Neural progenitor cell (in vitro differentiated cells): ENCODE results near the gene HIGD1A. TPM values are rescaled to one million over a fixed set of nuclear protein-coding genes. Genes with fewer than 3 reads are reported as not detected.
A peak's percentile ranks its signal among the peaks of the same experiment; 100 is the strongest.

ENCODE experiments used
- DNase-seq: peaks from one replicate; pipeline ENCODE4 v3.0.0-alpha.2; 2016; ENCODE audit warnings: low spot score
- H2AFZ ChIP-seq: fragments of 200-600 bp; sonication (generic); replicated peaks from 2 replicates; pipeline ENCODE4 v1.6.1; 2016; ENCODE audit warnings: antibody characterized with exemption
- H3F3A ChIP-seq: fragments of 200-600 bp; sonication (generic); 2 replicates; pipeline ENCODE4 v1.6.1; 2016; ENCODE audit warnings: antibody characterized with exemption, low read depth
- H3K27ac ChIP-seq: fragments of 200-600 bp; sonication (generic); 2 replicates; pipeline ENCODE4 v1.5.1; 2016; ENCODE audit warnings: mild to moderate bottlenecking
- H3K27me3 ChIP-seq: fragments of 200-600 bp; sonication (generic); 2 replicates; pipeline ENCODE4 v1.6.1; 2016; ENCODE audit warnings: mild to moderate bottlenecking, moderate library complexity
- H3K36me3 ChIP-seq: fragments of 200-600 bp; sonication (generic); 2 replicates; pipeline ENCODE4 v1.5.1; 2016
- H3K4me1 ChIP-seq: fragments of 200-600 bp; sonication (generic); 2 replicates; pipeline ENCODE4 v1.6.1; 2016; ENCODE audit warnings: mixed run types
- H3K4me2 ChIP-seq: fragments of 200-600 bp; sonication (generic); 2 replicates; pipeline ENCODE4 v1.6.1; 2016
- H3K4me3 ChIP-seq: fragments of 200-600 bp; sonication (generic); 2 replicates; pipeline ENCODE4 v1.5.1; 2016
- H3K79me2 ChIP-seq: fragments of 200-600 bp; sonication (generic); 2 replicates; pipeline ENCODE4 v1.6.1; 2016; ENCODE audit warnings: low read depth
- H3K9ac ChIP-seq: fragments of 200-600 bp; sonication (generic); 2 replicates; pipeline ENCODE4 v1.6.1; 2016
- H3K9me3 ChIP-seq: fragments of 200-600 bp; sonication (generic); 2 replicates; pipeline ENCODE4 v1.5.1; 2016; ENCODE audit warnings: low read depth
- H4K20me1 ChIP-seq: fragments of 200-600 bp; sonication (generic); 2 replicates; pipeline ENCODE4 v1.6.1; 2016; ENCODE audit warnings: low read depth
- H3K27ac Mint-ChIP-seq: 3 replicates; pipeline ENCODE4 v1.8.0; 2021; ENCODE audit warnings: mixed read lengths
- H3K27me3 Mint-ChIP-seq: 2 replicates; pipeline ENCODE4 v1.8.0; 2022; ENCODE audit warnings: low read depth, mild to moderate bottlenecking, inconsistent platforms, moderate library complexity, mixed read lengths; ENCODE audit not compliant: insufficient read depth
- H3K36me3 Mint-ChIP-seq: 3 replicates; pipeline ENCODE4 v1.8.0; 2021; ENCODE audit warnings: mixed read lengths
- H3K4me1 Mint-ChIP-seq: 3 replicates; pipeline ENCODE4 v1.8.0; 2021; ENCODE audit warnings: mixed read lengths
- H3K4me3 Mint-ChIP-seq: 3 replicates; pipeline ENCODE4 v1.8.0; 2021; ENCODE audit warnings: mild to moderate bottlenecking, moderate library complexity, mixed read lengths
- H3K9me3 Mint-ChIP-seq: 3 replicates; pipeline ENCODE4 v1.8.0; 2020; ENCODE audit warnings: mixed read lengths
- EZH2 ChIP-seq: fragments of 200-600 bp; sonication (generic); IDR thresholded peaks from 2 replicates; pipeline ENCODE4 v1.6.1; 2017; ENCODE audit warnings: antibody characterized with exemption, mild to moderate bottlenecking, moderate library complexity
- EZH2phosphoT487 ChIP-seq: fragments of 200-600 bp; sonication (generic); IDR thresholded peaks from 2 replicates; pipeline ENCODE4 v1.6.1; 2017; ENCODE audit warnings: antibody characterized with exemption
- total RNA-seq: library from RNA; depleted of rRNA; stranded (reverse); fragments of >200 nt; gene quantifications from 2 replicates; pipeline ENCODE4 v1.2.3, GENCODE V29; 2015; ENCODE audit warnings: low replicate concordance
- TF ChIP-seq, protein P1 (sequence below): fragments of 200-600 bp; sonication (generic); IDR thresholded peaks from 2 replicates; pipeline ENCODE4 v1.5.1; 2017; ENCODE audit warnings: antibody characterized with exemption, mild to moderate bottlenecking

HIGD1A gene
- total RNA-seq, 1 donor from 2014 or later = 181 TPM

- Mint-ChIP-seq H3K27me3 (peaks cover 3% of the 10 kb centered on the region), H3K4me1 (peaks cover 9% of the 10 kb centered on the region), H3K27ac (peak overlapping the region; percentile 58), H3K36me3 (no peaks in the 10 kb centered on the region), H3K4me3 (no peak overlapping the region), H3K9me3 (no peaks in the 10 kb centered on the region)
- H3F3A ChIP-seq = no peaks in the 10 kb centered on the region
- TF ChIP-seq, protein P1, sequence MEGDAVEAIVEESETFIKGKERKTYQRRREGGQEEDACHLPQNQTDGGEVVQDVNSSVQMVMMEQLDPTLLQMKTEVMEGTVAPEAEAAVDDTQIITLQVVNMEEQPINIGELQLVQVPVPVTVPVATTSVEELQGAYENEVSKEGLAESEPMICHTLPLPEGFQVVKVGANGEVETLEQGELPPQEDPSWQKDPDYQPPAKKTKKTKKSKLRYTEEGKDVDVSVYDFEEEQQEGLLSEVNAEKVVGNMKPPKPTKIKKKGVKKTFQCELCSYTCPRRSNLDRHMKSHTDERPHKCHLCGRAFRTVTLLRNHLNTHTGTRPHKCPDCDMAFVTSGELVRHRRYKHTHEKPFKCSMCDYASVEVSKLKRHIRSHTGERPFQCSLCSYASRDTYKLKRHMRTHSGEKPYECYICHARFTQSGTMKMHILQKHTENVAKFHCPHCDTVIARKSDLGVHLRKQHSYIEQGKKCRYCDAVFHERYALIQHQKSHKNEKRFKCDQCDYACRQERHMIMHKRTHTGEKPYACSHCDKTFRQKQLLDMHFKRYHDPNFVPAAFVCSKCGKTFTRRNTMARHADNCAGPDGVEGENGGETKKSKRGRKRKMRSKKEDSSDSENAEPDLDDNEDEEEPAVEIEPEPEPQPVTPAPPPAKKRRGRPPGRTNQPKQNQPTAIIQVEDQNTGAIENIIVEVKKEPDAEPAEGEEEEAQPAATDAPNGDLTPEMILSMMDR = no peak
- TF ChIP-seq EZH2phosphoT487 (no peak), EZH2 (no peak)
- DNase-seq = no peak
- H2AFZ ChIP-seq = no peak overlapping the region
- no peaks in the 10 kb centered on the region for H3K27me3 ChIP-seq
- no peak overlapping the region for H3K9ac ChIP-seq
- H3K4me3 ChIP-seq = no peak overlapping the region
- no peak overlapping the region for H3K27ac ChIP-seq
- H3K4me2 ChIP-seq = no peak overlapping the region
- H3K36me3 ChIP-seq = no peaks in the 10 kb centered on the region
- H4K20me1 ChIP-seq = no peaks in the 10 kb centered on the region
- H3K9me3 ChIP-seq = no peaks in the 10 kb centered on the region
- H3K79me2 ChIP-seq = no peaks in the 10 kb centered on the region
- peaks cover 14% of the 10 kb centered on the region for H3K4me1 ChIP-seq
Observed at GRCh38 chr3:42751609-42752008, 52.7 kb downstream of the HIGD1A start.

GRCh38 chr3:42750834-42751233 lies 53.5 kb downstream of the HIGD1A start:
- Mint-ChIP-seq H3K36me3 (no peaks in the 10 kb centered on the region), H3K27me3 (peaks cover 3% of the 10 kb centered on the region), H3K9me3 (no peaks in the 10 kb centered on the region), H3K4me3 (no peak overlapping the region), H3K4me1 (peaks cover 13% of the 10 kb centered on the region), H3K27ac (no peak overlapping the region)
- H3K4me1 ChIP-seq = peaks cover 17% of the 10 kb centered on the region
- no peaks in the 10 kb centered on the region for H3K27me3 ChIP-seq
- H3K4me2 ChIP-seq = no peak overlapping the region
- H3K79me2 ChIP-seq = no peaks in the 10 kb centered on the region
- TF ChIP-seq, protein P1 = no peak
- no peak for TF ChIP-seq EZH2
- TF ChIP-seq EZH2phosphoT487 = no peak
- H4K20me1 ChIP-seq = no peaks in the 10 kb centered on the region
- no peak overlapping the region for H3K4me3 ChIP-seq
- no peak overlapping the region for H3K27ac ChIP-seq
- H3K9ac ChIP-seq = no peak overlapping the region
- H2AFZ ChIP-seq = no peak overlapping the region
- DNase-seq = no peak
- H3K9me3 ChIP-seq = no peaks in the 10 kb centered on the region
- H3K36me3 ChIP-seq = no peaks in the 10 kb centered on the region
- H3F3A ChIP-seq = no peaks in the 10 kb centered on the region

DNA sequence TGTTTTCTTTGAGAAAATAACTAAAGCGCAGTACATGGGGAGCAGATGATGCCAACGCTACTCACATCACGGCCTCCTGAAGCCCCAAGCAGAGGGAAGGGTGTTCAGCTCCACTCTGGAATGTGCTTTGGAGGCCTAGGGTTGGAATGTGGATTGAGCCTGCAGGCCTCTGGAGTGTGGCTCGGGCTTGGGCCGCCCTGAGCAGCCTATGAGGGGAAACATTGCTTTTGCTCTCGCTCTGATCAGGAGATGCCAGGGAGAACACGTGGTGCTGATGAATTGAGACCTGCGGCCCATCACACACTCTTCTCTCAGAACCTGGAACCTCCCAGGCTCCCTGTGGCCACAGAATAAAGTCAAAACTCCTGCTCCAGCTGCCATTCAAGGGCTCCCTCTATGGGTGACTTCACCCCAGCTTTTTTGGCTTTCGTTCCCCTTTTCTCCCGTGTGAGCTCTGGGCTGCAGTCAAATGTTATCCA lies 54.5 kb downstream of the HIGD1A start:
- Mint-ChIP-seq H3K4me3 (no peak overlapping the region), H3K27me3 (peaks cover 3% of the 10 kb centered on the region), H3K4me1 (peaks cover 13% of the 10 kb centered on the region), H3K27ac (no peak overlapping the region), H3K36me3 (no peaks in the 10 kb centered on the region), H3K9me3 (no peaks in the 10 kb centered on the region)
- no peak overlapping the region for H3K4me3 ChIP-seq
- no peaks in the 10 kb centered on the region for H3K27me3 ChIP-seq
- H3F3A ChIP-seq = no peaks in the 10 kb centered on the region
- peak overlapping the region; percentile 88 for H2AFZ ChIP-seq
- H3K4me1 ChIP-seq = peaks cover 16% of the 10 kb centered on the region
- DNase-seq = peak; percentile 54
- H4K20me1 ChIP-seq = no peaks in the 10 kb centered on the region
- H3K27ac ChIP-seq = peak overlapping the region; percentile 35
- no peak overlapping the region for H3K4me2 ChIP-seq
- TF ChIP-seq, protein P1 = peak; percentile 56
- no peak for TF ChIP-seq EZH2
- H3K9ac ChIP-seq = no peak overlapping the region
- no peaks in the 10 kb centered on the region for H3K79me2 ChIP-seq
- H3K36me3 ChIP-seq = no peaks in the 10 kb centered on the region
- no peaks in the 10 kb centered on the region for H3K9me3 ChIP-seq
